Kasumi-1 (cell line): ENCODE results near the gene ATP6V0C.

Experiments
- DNase-seq, 2 experiments: peaks; one replicate each; lab custom pipeline; 2025; lab: John Stamatoyannopoulos, UW

ATP6V0C gene

GRCh38 chr16:2513405-2514332 lies at the start of gene ATP6V0C:
Gene ATP6V0C (plus strand): TSS chr16:2513952. CDS start chr16:2514104, 152 bp downstream.
- peak; percentile 48 to 62 for DNase-seq

- no peak for DNase-seq
Observed at GRCh38 chr16:2464333-2464732, 49.4 kb upstream of the ATP6V0C start.

- no peak for DNase-seq
Observed at GRCh38 chr16:2465653-2466415, 47.9 kb upstream of the ATP6V0C start.

- DNase-seq: no peak
Observed at GRCh38 chr16:2466667-2467527, 46.9 kb upstream of the ATP6V0C start.

GRCh38 chr16:2467528-2468232 lies 46.1 kb upstream of the ATP6V0C start:
- no peak for DNase-seq

GRCh38 chr16:2468233-2468724 lies 45.5 kb upstream of the ATP6V0C start:
- DNase-seq: no peak

GRCh38 chr16:2468725-2469398 lies 44.9 kb upstream of the ATP6V0C start:
- DNase-seq: no peak

GRCh38 chr16:2469399-2470233 lies 44.1 kb upstream of the ATP6V0C start:
- no peak for DNase-seq

- no peak for DNase-seq
Observed at GRCh38 chr16:2470234-2470601, 43.5 kb upstream of the ATP6V0C start.

GRCh38 chr16:2470603-2471015 lies 43.1 kb upstream of the ATP6V0C start:
- no peak for DNase-seq

- DNase-seq: no peak
Observed at GRCh38 chr16:2471016-2471652, 42.6 kb upstream of the ATP6V0C start, which contains the start of gene NTN3. Gene NTN3 (plus strand): TSS chr16:2471297. CDS start chr16:2471702, 405 bp downstream.

GRCh38 chr16:2471653-2472487 lies 41.9 kb upstream of the ATP6V0C start:
- DNase-seq: no peak

- DNase-seq: no peak
Observed at GRCh38 chr16:2472488-2472864, 41.3 kb upstream of the ATP6V0C start.

- no peak for DNase-seq
Observed at GRCh38 chr16:2472885-2473445, 40.8 kb upstream of the ATP6V0C start.

- DNase-seq: no peak
Observed at GRCh38 chr16:2473446-2473926, 40.3 kb upstream of the ATP6V0C start.

GRCh38 chr16:2473999-2474876 lies 39.5 kb upstream of the ATP6V0C start:
- no peak for DNase-seq
